AG20443 (cell line): ENCODE results near the gene HECA.
"Not testable (repeated sequence)": the region's sequence is repeated elsewhere in the genome, so short reads cannot be mapped to it uniquely, and the experiment has no call there.

Experiments
- DNase-seq: peaks from one replicate; pipeline ENCODE4 v3.0.0; 2012; ENCODE audit warnings: low spot score, mixed read lengths

Gene HECA

GRCh38 chr6:139210766-139211165, 75.9 kb downstream of the HECA start:
- not testable (repeated sequence) for DNase-seq

GRCh38 chr6:139212460-139212859, 77.6 kb downstream of the HECA start:
- not testable (repeated sequence) for DNase-seq

- DNase-seq: peak; percentile 96
These were observed 84.4 kb downstream of the HECA start for GRCh38 chr6:139219271-139219729.

- DNase-seq: no peak
These were observed 84.9 kb downstream of the HECA start for GRCh38 chr6:139219746-139220145.

GRCh38 chr6:139228387-139228786, 93.5 kb downstream of the HECA start:
- DNase-seq: not testable (repeated sequence)
